Adrenal gland (tissue), 5 donors: ENCODE data around the gene RIMS3.

Source experiments
- POLR2A ChIP-seq, 2 donors: fragments of 450-650 bp; IDR thresholded peaks; one replicate each; pipeline ENCODE4 v1.6.1; 2017; ENCODE audit warnings: antibody characterized with exemption in 2 of 2, mild to moderate bottlenecking in 2 of 2, moderate library complexity in 1 of 2
- TF ChIP-seq, protein P1 (sequence below), 6 experiments: fragments of 450-650 bp in 4 of 6; fragments of 200-600 bp in 2 of 6; sonication (generic) in 1 of 6; IDR thresholded peaks; 1 replicate in 5 of 6; 2 replicates in 1 of 6; pipeline versions ENCODE4 v1.5.1 to v1.8.0; 2016 to 2021; ENCODE audit warnings: antibody characterized with exemption in 6 of 6, mild to moderate bottlenecking in 2 of 6, moderate library complexity in 1 of 6
- donor health status: DM: no; HTN: no; CAD: no.

DNA sequence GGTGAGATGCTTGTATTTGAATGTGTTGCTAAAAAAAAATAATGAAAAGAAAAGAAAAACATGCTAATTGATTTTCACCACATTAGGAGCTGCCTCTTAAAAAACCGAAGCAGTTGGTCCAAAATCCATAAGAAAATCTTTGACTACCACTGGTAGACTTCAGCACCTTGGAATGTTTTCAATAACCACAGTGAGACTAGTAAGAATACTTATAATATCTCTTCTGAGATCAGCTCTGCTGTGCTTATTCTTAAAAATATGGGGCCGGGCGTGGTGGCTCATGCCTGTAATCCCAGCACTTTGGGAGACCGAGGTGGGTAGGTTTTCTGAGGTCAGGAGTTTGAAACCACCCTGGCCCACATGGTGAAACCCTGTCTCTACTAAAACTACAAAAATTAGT lies 41.1 kb upstream of the RIMS3 start:
- TF ChIP-seq, protein P1, sequence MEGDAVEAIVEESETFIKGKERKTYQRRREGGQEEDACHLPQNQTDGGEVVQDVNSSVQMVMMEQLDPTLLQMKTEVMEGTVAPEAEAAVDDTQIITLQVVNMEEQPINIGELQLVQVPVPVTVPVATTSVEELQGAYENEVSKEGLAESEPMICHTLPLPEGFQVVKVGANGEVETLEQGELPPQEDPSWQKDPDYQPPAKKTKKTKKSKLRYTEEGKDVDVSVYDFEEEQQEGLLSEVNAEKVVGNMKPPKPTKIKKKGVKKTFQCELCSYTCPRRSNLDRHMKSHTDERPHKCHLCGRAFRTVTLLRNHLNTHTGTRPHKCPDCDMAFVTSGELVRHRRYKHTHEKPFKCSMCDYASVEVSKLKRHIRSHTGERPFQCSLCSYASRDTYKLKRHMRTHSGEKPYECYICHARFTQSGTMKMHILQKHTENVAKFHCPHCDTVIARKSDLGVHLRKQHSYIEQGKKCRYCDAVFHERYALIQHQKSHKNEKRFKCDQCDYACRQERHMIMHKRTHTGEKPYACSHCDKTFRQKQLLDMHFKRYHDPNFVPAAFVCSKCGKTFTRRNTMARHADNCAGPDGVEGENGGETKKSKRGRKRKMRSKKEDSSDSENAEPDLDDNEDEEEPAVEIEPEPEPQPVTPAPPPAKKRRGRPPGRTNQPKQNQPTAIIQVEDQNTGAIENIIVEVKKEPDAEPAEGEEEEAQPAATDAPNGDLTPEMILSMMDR (IDR thresholded peaks at IDR 0.05), result no peak
- no peak for TF ChIP-seq POLR2A (IDR thresholded peaks at IDR 0.05)
